ENCODE data around the gene ST6GALNAC3. TPM values are rescaled to one million over a fixed set of nuclear protein-coding genes. Genes with fewer than 3 reads are reported as not detected.

ST6GALNAC3 gene
- total RNA-seq, 2 experiments from 2014 or later, result 0.50 to 1.2 TPM

DNA sequence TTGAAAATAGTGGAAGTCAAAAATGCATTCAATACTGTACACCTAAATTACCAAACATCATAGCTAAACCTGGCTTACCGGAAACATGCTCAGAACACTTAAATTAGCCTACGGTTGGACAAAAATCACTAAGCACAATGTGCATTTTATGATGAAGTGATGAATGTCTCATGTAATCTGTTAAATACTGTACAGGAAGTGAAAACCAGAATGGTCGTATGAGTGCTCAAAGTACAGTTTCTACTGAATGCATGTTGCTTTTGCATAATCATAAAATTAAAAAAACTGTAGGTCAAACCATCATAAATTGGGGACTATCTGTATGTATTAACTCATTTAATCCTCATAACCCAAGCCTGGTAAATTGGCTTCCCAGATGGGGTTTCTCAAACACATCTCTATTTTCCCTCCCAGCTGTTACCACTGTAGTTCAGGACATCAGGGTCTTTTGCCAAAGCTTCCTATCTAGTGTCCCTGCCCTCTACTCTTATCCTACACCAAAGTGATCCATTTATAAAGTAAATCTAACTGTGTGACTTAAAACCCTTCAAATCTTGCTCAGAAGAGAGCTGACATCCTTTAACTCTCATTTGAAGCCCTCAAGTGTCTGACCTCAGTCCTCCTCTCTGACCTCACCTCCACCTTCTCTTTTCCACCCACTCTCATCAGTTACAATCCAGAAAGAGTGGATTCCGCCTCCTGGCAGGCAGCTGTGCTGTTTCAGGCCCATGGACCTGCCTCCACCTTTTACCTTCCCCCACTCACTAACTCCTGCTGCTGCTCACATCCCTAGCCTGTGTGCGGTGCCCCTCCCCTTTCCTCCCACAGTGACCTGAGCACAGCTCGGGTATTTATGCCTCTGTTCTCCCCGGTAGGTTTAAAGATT lies 436.4 kb downstream of the ST6GALNAC3 start:
- no peak overlapping the region for H3K4me2 ChIP-seq (ENCODE audit: low read length)
- H3K4me3 ChIP-seq (ENCODE audit: low read depth, low read length, poor library complexity, severe bottlenecking), result no peak overlapping the region
- intact Hi-C loops (cut with micrococcal nuclease; ENCODE audit: unreplicated experiment), result no loop called here
- BruUV-seq (replicated peaks), result no TSS peak
- no peaks in the 10 kb centered on the region for H3K79me2 ChIP-seq (ENCODE audit: insufficient read depth, low read depth, low read length)
- H3K4me1 ChIP-seq (ENCODE audit: insufficient read depth, low read length, poor library complexity, severe bottlenecking), result no peaks in the 10 kb centered on the region
- no peaks in the 10 kb centered on the region for H3K9me3 ChIP-seq (ENCODE audit: low read length)
- H3K27ac ChIP-seq (ENCODE audit: low read depth, low read length, poor library complexity, severe bottlenecking), result no peak overlapping the region
- H3K9me2 ChIP-seq (ENCODE audit: insufficient read depth, low read length), result no peaks in the 10 kb centered on the region
- no peaks in the 10 kb centered on the region for H3K36me3 ChIP-seq (ENCODE audit: insufficient read depth, low read length)
- ChIA-PET CTCF (ENCODE audit: unreplicated experiment) (interaction anchor here (0.6 kb wide), 1 partner anchor 405 kb away, joined by 3 read pairs; no protein-coding TSS in a partner anchor), POLR2A (interaction anchor here (1.3 kb wide), 1 partner anchor 14 kb away, joined by 4 read pairs; no protein-coding TSS in a partner anchor)
- TF ChIP-seq, protein P1, sequence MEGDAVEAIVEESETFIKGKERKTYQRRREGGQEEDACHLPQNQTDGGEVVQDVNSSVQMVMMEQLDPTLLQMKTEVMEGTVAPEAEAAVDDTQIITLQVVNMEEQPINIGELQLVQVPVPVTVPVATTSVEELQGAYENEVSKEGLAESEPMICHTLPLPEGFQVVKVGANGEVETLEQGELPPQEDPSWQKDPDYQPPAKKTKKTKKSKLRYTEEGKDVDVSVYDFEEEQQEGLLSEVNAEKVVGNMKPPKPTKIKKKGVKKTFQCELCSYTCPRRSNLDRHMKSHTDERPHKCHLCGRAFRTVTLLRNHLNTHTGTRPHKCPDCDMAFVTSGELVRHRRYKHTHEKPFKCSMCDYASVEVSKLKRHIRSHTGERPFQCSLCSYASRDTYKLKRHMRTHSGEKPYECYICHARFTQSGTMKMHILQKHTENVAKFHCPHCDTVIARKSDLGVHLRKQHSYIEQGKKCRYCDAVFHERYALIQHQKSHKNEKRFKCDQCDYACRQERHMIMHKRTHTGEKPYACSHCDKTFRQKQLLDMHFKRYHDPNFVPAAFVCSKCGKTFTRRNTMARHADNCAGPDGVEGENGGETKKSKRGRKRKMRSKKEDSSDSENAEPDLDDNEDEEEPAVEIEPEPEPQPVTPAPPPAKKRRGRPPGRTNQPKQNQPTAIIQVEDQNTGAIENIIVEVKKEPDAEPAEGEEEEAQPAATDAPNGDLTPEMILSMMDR (conservative IDR thresholded peaks at IDR 0.05; ENCODE audit: low read length), result no peak
- no peak for TF ChIP-seq EZH2phosphoT487 (IDR thresholded peaks at IDR 0.05; ENCODE audit: borderline replicate concordance, low read depth, low read length)
- H2AFZ ChIP-seq (ENCODE audit: low read length), result no peak overlapping the region
- no peaks in the 10 kb centered on the region for H4K20me1 ChIP-seq (ENCODE audit: insufficient read depth, low read length)
- no peak for DNase-seq (ENCODE audit: low spot score)

DNA sequence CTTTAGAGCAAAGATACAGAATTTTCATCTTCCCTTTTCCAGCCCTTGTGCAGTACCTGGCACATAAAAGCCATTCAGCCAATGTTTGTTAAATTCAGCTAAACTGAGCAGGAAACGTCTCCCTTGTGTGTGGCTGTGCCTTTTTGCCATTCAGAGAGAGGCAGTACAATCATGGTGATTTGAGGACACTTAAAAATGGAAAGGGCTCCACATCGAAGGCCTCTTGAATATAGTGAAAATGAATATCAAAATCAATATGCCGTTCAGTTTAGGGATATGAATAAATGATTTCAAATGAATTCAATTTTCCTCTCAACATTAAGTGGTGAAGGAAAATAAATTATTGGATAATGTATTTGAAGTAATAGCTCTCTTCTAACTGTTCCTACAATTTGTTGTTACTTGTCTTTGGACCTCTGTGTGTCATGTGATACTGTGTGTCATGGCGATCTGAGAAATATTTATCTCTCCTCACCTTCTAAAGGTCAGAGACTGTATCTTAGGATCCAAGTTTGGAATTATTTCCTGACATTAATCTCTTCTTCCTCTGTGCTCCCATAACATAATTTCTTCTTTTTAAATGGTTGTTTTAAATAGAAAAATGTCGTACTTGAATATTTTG lies 437.1 kb downstream of the ST6GALNAC3 start:
- intact Hi-C loops (cut with micrococcal nuclease; ENCODE audit: unreplicated experiment), result no loop called here
- H3K9me3 ChIP-seq (ENCODE audit: low read length), result no peaks in the 10 kb centered on the region
- BruUV-seq (replicated peaks), result no TSS peak
- H3K9me2 ChIP-seq (ENCODE audit: insufficient read depth, low read length), result no peaks in the 10 kb centered on the region
- H3K79me2 ChIP-seq (ENCODE audit: insufficient read depth, low read depth, low read length), result no peaks in the 10 kb centered on the region
- ChIA-PET CTCF (ENCODE audit: unreplicated experiment) (interaction anchor here (0.6 kb wide), 1 partner anchor 406 kb away, joined by 3 read pairs; no protein-coding TSS in a partner anchor), POLR2A (no interaction called here)
- H3K27ac ChIP-seq (ENCODE audit: low read depth, low read length, poor library complexity, severe bottlenecking), result no peak overlapping the region
- no peak for DNase-seq (ENCODE audit: low spot score)
- no peaks in the 10 kb centered on the region for H3K4me1 ChIP-seq (ENCODE audit: insufficient read depth, low read length, poor library complexity, severe bottlenecking)
- H2AFZ ChIP-seq (ENCODE audit: low read length), result no peak overlapping the region
- H3K4me2 ChIP-seq (ENCODE audit: low read length), result no peak overlapping the region
- no peak overlapping the region for H3K4me3 ChIP-seq (ENCODE audit: low read depth, low read length, poor library complexity, severe bottlenecking)
- H4K20me1 ChIP-seq (ENCODE audit: insufficient read depth, low read length), result no peaks in the 10 kb centered on the region
- H3K36me3 ChIP-seq (ENCODE audit: insufficient read depth, low read length), result no peaks in the 10 kb centered on the region
- no peak for TF ChIP-seq EZH2phosphoT487 (IDR thresholded peaks at IDR 0.05; ENCODE audit: borderline replicate concordance, low read depth, low read length)
- TF ChIP-seq, protein P1 (conservative IDR thresholded peaks at IDR 0.05; ENCODE audit: low read length), result no peak

Measured in OCI-LY7 (cell line).